Measurements from ENCODE around the gene PLPP2. TPM values are rescaled to one million over a fixed set of nuclear protein-coding genes. Genes with fewer than 3 reads are reported as not detected.

PLPP2 gene
- total RNA-seq, 4 donors from 2014 or later: 6.7 to 31.7 (median 22.3) TPM

DNA sequence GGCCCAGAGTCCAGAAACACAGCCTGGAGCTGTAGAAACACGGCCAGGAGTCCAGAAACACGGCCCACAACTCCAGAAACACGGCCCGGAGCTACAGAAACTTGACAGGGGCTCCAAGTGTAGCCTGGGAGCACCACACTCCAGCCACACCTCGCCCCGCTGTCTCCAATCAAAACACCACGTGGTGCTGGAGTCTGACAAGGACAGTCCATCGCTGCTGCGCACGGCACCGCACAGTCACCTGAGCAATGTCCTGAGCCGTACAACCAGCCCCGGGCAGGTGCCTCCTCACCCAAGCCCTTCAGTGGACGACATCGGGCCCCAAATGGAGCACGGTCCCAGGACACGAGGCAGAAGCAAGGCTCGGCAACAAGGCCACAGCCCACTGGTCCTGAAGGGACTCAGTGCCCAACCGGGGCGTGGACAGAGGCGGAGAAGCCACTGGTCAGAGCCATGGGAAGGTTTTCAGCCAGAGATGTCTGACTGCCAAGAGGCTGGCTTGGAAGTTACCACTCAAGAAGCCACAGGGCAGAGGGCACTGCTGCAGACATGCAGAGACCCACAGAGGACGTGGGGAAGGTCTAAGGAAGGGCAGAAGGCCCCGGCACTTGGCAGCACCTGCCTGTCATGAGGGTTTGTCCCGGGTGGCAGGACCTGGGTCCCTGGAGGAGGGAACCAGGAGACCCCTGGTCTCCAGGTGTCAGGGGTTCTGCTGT lies 19.7 kb upstream of the PLPP2 start:
- Histone ChIP-seq H3K36me3 (peaks cover 42 to 44% of the 10 kb centered on the region in 2 donors), H3K27ac (no peak overlapping the region), H3K9me3 (no peaks in the 10 kb centered on the region), H3K4me1 (no peaks in the 10 kb centered on the region), H3K4me3 (replicated peaks in 1 of 3) (no peak overlapping the region), H3K27me3 (no peaks in the 10 kb centered on the region)
- TF ChIP-seq, protein P1, sequence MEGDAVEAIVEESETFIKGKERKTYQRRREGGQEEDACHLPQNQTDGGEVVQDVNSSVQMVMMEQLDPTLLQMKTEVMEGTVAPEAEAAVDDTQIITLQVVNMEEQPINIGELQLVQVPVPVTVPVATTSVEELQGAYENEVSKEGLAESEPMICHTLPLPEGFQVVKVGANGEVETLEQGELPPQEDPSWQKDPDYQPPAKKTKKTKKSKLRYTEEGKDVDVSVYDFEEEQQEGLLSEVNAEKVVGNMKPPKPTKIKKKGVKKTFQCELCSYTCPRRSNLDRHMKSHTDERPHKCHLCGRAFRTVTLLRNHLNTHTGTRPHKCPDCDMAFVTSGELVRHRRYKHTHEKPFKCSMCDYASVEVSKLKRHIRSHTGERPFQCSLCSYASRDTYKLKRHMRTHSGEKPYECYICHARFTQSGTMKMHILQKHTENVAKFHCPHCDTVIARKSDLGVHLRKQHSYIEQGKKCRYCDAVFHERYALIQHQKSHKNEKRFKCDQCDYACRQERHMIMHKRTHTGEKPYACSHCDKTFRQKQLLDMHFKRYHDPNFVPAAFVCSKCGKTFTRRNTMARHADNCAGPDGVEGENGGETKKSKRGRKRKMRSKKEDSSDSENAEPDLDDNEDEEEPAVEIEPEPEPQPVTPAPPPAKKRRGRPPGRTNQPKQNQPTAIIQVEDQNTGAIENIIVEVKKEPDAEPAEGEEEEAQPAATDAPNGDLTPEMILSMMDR (IDR thresholded peaks at IDR 0.05): no peak
- no peak for TF ChIP-seq POLR2A (IDR thresholded peaks at IDR 0.05)
- DNase-seq: no peak
- intact Hi-C loops (cut with DNase I): no loop called here
- WGBS, 2 donors: 89 to 91% methylated on average over 23 to 24 of the region's 24 CpGs

DNA sequence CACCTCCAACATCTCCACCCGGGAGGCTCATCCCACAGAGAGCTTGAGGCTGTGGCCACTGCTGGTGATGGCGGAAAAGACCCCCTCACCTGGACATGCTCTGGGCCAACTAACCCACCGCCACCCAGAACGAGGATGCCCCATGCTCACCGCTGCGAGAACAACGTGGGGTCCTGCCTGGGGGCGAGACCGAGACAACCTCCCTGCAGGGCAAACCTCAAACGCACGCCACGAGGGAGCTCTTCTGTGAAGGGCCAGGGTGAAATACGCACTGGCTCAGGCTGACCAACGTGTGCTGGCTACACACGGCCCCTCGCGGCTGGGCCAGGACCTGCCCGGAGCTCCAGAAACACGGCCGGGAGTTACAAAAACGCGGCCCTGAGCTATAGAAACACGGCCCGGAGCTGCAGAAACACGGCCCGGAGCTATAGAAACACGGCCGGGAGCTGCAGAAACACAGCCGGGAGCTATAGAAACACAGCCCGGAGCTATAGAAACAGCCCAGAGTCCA lies 19.0 kb upstream of the PLPP2 start:
- Histone ChIP-seq H3K27ac (no peak overlapping the region), H3K4me3 (replicated peaks in 1 of 3) (no peak overlapping the region)
- intact Hi-C loops (cut with DNase I): no loop called here

GRCh38 chr19:309206-309565 lies 18.0 kb upstream of the PLPP2 start:
- peaks cover 42 to 51% of the 10 kb centered on the region in 2 donors for H3K36me3 ChIP-seq

More for the DNA sequence above, 19.0 kb upstream of the PLPP2 start:
- Histone ChIP-seq H3K36me3 (peaks cover 47 to 49% of the 10 kb centered on the region in 2 donors), H3K27me3 (no peaks in the 10 kb centered on the region), H3K4me1 (no peaks in the 10 kb centered on the region), H3K9me3 (no peaks in the 10 kb centered on the region)
- TF ChIP-seq POLR2A (IDR thresholded peaks at IDR 0.05): no peak
- TF ChIP-seq, protein P1 (IDR thresholded peaks at IDR 0.05): no peak
- DNase-seq: no peak
- 74 to 86% methylated on average over 24 to 29 of the region's 30 CpGs for WGBS, 2 donors

GRCh38 chr19:308471-309205 lies 17.4 kb upstream of the PLPP2 start:
- 92 to 96% methylated on average over 18 to 19 of the region's 48 CpGs for WGBS, 2 donors
- intact Hi-C loops (cut with DNase I): no loop called here
- H3K4me1 ChIP-seq: no peaks in the 10 kb centered on the region
- no peaks in the 10 kb centered on the region for H3K9me3 ChIP-seq
- H3K27me3 ChIP-seq: no peaks in the 10 kb centered on the region
- H3K4me3 ChIP-seq (replicated peaks in 1 of 3): no peak overlapping the region
- H3K36me3 ChIP-seq: peaks cover 42 to 51% of the 10 kb centered on the region in 2 donors
- no peak overlapping the region for H3K27ac ChIP-seq
- no peak for DNase-seq
- TF ChIP-seq, protein P1 (IDR thresholded peaks at IDR 0.05): no peak
- no peak for TF ChIP-seq POLR2A (IDR thresholded peaks at IDR 0.05)

More at GRCh38 chr19:309206-309565, 18.0 kb upstream of the PLPP2 start:
- intact Hi-C loops (cut with DNase I): no loop called here
- H3K27ac ChIP-seq: no peak overlapping the region
- H3K9me3 ChIP-seq: no peaks in the 10 kb centered on the region
- WGBS, 2 donors: 78 to 95% methylated on average over 14 of the region's 14 CpGs
- TF ChIP-seq POLR2A (IDR thresholded peaks at IDR 0.05): no peak
- TF ChIP-seq, protein P1 (IDR thresholded peaks at IDR 0.05): no peak
- no peak for DNase-seq
- no peak overlapping the region for H3K4me3 ChIP-seq (replicated peaks in 1 of 3)
- H3K27me3 ChIP-seq: no peaks in the 10 kb centered on the region
- no peaks in the 10 kb centered on the region for H3K4me1 ChIP-seq
